ENCODE results near the gene ERC2.

GRCh38 chr3:55484191-55484689, 984.0 kb downstream of the ERC2 start:
- TF ChIP-seq, protein P1, sequence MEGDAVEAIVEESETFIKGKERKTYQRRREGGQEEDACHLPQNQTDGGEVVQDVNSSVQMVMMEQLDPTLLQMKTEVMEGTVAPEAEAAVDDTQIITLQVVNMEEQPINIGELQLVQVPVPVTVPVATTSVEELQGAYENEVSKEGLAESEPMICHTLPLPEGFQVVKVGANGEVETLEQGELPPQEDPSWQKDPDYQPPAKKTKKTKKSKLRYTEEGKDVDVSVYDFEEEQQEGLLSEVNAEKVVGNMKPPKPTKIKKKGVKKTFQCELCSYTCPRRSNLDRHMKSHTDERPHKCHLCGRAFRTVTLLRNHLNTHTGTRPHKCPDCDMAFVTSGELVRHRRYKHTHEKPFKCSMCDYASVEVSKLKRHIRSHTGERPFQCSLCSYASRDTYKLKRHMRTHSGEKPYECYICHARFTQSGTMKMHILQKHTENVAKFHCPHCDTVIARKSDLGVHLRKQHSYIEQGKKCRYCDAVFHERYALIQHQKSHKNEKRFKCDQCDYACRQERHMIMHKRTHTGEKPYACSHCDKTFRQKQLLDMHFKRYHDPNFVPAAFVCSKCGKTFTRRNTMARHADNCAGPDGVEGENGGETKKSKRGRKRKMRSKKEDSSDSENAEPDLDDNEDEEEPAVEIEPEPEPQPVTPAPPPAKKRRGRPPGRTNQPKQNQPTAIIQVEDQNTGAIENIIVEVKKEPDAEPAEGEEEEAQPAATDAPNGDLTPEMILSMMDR (IDR thresholded peaks at IDR 0.05; ENCODE audit: low read length), result no peak
- no peak for TF ChIP-seq EZH2 (IDR thresholded peaks at IDR 0.05; ENCODE audit: borderline replicate concordance, low read length)
